Prostate gland (tissue), 2 donors: ENCODE results near the gene NSUN6.

ENCODE experiments used
- POLR2A ChIP-seq: fragments of 450-650 bp; IDR thresholded peaks from one replicate; pipeline ENCODE4 v1.6.1; 2016; ENCODE audit warnings: antibody characterized with exemption, mild to moderate bottlenecking
- TF ChIP-seq, protein P1 (sequence below), 4 experiments: fragments of 200-600 bp in 2 of 4; fragments of 450-650 bp in 2 of 4; sonication (generic) in 2 of 4; IDR thresholded peaks; 1 replicate in 3 of 4; 2 replicates in 1 of 4; pipeline ENCODE4 v1.5.1; 2016 to 2019; ENCODE audit warnings: antibody characterized with exemption in 4 of 4, mild to moderate bottlenecking in 2 of 4, moderate library complexity in 2 of 4

DNA sequence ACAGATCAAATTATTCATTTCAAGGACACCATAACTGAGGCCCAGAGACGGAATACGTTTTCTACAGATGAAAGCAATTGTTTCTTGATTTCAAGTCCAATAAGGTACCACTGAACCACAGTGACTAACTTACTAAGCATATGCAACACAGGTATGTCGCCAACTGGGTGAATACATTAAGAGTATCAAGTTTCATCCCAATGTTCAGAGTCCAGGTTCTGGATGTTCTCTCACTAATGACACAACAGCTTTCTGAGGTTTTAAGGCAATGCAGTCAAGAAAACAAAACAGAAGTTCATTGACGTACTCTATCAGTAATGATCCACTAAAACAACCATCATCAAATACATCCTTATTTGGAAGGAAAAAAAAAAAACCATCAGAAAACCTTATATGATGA lies 35.8 kb downstream of the NSUN6 start:
- TF ChIP-seq, protein P1, sequence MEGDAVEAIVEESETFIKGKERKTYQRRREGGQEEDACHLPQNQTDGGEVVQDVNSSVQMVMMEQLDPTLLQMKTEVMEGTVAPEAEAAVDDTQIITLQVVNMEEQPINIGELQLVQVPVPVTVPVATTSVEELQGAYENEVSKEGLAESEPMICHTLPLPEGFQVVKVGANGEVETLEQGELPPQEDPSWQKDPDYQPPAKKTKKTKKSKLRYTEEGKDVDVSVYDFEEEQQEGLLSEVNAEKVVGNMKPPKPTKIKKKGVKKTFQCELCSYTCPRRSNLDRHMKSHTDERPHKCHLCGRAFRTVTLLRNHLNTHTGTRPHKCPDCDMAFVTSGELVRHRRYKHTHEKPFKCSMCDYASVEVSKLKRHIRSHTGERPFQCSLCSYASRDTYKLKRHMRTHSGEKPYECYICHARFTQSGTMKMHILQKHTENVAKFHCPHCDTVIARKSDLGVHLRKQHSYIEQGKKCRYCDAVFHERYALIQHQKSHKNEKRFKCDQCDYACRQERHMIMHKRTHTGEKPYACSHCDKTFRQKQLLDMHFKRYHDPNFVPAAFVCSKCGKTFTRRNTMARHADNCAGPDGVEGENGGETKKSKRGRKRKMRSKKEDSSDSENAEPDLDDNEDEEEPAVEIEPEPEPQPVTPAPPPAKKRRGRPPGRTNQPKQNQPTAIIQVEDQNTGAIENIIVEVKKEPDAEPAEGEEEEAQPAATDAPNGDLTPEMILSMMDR (IDR thresholded peaks at IDR 0.05): no peak
- TF ChIP-seq POLR2A: no peak
